Fibroblast of skin of right biceps (primary cell): Measurements from ENCODE around the gene XYLB.

ENCODE experiments used
- DNase-seq: peaks from one replicate; pipeline ENCODE4 v3.0.0-alpha.2; 2013

The XYLB gene

DNA sequence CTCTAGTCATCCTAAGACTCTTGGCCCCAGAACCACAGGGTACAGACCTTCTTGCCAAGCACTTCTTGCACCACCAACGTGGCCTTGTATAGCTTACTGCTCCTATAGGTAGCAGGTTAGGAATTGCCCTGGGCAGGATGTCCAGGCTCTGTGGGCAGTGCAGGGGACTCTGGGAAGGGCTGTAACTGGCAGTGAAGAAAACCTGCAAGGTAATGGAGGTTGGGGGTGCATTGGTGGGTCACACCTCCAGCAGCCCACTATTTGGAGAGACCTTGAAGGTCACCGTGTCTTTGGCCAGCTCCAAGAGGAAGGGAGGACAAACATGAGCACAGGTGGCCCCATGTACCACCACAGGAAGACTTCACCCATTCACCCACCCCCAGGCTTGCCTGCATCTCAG lies 21.3 kb upstream of the XYLB start:
- no peak for DNase-seq

DNA sequence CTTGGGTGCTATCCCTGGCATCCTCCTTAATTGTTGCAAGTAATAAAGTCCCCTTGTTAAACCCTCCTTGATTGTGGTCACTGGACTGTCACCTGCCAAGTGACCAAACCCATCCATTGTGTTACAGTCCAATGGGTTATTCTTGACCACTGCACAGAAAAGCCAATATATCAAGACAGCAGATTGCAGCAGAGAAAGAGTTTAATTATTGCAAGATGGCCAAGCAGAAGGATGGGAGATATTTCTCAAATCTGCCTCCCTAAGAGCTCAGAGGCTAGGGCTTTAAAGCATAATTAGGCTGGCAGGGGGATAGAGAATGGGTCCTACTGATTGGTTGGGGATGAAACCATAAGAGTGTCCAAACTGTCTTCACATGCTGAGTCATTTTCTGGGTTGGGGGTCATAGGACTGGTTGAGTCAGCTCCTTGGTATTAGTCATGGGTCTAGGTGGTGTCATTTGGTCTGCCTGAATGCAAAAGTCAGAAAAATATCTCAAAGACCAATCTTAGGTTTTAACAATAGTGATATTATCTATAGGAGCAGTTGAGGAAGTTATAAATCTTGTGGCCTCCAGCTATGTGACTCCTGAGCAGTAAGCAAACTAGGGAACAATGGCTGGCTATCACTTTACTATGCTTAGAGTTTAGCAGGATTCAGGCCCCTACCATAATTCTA lies 19.1 kb upstream of the XYLB start:
- peak; percentile 79 for DNase-seq

DNA sequence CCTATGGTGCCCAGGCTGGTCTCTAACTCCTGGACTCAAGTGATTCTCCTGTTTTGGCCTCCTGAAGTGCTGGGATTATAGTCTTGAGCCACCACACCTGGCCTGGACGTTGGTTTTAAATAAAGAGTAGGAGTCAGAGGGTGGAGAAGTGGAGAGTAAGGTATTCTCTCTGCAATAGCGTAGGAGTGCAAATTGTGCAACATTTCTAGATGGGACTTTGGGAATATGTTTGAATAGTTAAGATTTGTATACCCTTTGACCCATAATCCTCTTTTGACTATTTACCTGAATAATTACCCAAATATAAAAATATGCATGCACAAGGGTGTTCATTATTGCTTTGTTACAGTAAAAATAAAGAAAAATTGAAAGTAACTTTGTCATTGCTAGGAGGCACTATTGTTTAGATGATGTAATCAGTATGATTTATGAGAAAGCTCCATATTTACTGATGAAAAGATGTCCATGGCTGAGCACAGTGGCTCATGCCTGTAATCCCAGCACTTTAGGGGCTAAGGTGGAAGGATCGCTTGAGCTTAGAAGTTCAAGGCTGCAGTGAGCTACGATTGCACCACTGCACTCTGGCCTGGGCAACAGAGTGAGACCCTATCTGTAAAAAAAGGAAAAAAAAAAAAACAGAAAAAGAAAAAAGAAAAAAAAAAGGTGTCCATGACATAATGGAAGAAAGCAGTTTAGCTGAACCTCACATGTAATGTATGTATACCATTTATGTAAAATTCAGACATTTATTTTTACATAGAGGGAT lies 15.1 kb upstream of the XYLB start:
- DNase-seq: no peak

DNA sequence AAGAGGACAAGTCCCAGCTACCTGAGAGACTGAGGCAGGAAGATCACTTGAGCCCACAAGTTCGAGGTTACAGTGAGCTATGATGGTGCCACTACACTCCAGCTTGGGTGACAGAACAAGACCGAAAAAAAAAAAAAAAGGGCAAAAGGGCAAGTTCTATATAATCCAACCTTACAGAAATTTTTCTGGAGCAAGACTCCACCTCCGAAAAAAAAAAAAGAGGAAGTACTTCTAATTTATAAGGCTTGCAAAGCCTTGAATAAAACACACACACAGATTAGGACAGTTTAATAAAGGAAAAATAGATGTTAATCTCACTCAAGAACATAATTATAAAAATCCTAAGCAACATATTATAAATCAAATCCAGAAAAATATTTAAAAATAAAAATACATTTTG lies 14.4 kb upstream of the XYLB start:
- DNase-seq: no peak

DNA sequence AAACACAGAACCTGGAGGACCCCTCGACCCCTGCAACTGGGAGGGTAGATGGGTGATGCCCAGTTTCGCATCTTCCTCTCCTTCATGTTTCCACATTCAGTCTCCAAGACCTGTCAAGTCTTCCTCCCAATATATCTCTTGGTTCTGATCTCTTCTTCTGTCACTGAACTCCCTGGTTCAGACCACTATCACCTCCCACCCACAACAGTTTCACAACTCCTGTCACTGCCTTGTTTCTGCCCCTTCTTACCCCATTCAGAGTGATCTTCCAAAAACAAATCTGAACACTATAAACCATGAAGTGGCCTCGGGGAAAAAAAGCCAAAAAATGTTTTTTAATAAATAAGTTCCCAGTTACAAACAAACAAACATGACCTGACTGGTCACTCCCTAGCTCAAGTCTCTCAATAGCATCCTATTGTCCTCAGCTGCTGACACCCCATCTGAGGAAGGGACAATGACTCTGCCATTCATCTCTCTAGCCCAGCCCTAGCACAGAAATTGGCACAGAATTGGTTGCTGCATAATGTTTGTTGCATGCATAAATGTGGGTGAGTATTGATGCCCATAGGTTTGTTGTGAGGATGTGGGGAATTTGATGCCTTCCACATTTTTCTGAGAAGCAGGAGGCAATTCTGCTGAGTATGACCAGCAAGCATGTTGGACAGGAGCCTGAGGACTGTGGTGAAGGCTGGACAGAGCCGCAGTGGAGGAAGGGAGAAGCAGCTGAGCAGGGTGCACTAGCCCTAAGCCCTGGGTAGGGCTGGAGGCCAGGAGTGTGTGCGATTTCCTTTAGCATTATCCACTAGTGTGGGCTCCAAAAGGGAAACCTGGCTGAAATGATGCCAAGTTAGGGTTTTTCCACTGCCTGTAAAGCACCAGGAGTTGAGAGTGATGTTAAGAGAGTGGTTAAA lies 12.2 kb upstream of the XYLB start:
- peak; percentile 55 for DNase-seq

DNA sequence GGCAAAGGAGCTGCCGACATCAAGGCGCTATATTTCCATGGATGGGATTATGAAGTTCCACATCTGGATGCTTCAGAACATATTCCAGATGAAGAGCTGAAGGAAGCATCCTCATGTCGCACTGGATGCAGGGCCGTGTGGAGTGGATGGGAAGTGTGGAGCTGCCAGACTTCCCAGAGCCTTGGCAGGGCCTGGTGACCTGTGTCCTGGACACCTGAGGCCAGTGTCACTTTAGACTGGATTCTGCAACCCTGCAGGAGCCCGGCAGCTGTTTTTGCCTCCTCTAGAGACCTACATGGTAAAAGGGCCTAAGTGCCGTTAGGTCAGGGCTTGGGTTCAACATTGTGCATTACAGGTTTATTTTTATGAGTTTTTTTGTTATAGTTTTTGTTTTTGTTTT lies 11.3 kb upstream of the XYLB start:
- no peak for DNase-seq

DNA sequence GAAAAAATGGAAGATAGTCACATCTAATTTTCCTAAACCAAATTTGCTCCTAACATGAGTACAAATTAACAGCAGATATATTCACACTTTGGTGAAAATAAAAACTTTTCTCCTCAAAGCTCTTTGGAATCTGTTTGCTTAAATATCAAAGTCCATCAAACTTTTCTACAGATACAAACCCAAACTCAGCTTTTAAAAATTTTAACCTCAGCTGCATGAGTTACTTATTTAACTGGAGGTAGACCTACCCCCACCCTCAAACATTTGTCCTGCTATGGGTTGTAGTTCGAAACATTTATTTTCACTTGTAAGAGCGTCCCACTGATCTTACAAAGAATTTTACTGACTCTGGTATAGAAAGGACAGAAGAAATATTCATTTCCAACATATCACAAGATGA lies 8.9 kb upstream of the XYLB start:
- no peak for DNase-seq

DNA sequence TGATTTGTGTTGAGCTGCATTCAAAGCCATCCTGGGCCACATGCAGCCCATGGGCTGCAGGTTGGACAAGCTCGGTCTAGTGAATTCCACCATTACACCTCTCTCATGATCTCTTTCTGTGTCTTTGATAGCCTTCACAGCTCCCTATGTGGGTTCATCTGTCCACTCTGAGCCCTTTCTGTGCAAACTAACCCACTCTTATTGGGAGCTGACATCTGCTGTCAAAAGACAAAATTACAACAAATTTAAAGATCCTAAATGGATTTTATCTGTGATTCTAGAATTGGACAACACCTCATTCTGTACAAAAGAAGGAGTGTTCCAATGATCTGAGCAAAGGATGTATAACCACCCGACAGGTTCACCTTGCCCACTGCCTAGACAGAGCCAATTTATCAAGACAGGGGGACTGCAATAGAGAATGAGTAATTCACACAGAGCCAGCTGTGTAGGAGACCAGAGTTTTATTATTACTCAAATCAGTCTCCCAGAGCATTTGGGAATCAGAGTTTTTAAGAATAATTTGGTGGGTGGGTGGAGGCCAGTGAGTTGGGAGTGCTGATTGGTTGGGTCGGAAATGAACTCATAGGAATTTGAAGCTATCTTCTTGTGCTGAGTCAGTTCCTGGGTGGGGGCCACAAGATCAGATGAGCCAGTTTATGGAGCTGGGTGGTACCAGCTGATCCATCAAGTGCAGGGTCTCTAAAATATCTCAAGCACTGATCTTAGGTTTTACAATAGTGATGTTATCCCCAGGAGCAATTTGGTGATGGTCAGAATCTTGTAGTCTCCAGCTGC lies 2.6 kb upstream of the XYLB start:
- peak; percentile 5 for DNase-seq

DNA sequence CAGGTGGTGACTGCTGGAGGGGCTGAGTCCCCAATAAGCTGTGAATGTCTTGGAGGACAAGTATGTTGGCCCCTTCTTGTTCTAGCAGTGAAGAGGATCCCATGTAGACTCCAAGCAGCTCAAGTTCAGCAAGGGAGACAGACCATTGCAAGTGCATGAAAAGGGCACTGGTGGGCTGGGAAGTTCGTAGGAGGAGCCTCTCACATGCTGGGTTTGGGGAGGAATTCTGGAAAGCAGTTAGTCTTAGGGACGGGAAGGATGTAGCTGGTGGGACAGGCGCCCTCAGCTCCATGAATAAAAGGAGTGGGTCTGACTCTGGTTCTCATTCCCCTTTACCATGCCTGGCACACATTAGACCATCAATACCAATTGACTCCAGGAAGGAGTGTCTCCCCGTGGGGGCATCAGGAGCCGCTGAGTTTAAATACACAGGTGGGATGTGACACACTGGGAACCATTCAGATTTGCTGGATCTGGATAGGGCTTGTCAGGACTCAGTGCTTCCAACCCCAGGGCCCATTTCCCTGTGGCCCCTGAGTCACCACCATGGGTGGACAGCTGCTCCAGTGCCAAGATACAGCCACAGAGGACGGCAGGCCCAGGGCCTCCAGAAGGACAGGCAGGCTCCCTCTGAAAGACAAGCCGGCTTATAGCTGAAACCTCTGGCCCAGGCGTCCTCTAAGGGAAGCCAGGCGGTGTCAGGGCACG lies 552 bp upstream of the XYLB start:
- DNase-seq: no peak

DNA sequence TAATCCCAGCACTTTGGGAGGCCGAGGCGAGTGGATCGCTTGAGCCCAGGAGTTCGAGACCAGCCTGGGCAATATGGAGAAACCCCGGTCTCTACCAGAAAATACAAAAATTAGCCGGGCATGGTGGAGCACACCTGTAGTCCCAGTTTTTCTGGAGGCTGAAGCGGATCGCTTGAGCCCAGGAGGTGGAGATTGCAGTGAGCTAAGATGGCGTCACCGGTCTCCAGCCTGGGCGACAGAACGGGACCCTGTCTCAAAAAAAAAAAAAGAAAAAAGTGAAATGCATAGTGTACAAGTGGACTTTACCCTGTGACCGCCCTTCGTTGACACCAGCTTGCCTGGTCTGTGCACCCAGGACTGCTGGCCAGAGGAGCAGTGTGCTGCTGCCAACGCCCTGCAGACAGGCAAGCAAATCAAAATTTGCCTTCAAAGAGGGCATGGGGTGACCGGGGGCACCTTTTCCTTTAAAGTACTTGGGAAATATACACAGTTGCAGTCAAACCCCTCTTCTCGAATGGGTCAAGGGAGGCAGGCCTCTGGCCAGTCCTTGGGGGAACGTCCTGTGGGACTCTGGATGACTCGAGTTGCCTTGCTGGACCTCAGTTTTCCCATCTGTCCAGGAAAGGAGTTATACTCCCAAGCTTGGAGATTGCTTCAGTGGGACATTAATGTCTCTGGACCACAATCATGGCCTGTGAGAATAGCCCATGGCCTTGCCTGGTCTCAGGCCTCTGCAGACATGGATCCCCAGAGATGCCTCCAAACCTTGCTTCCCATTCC lies 1.0 kb downstream of the XYLB start:
- DNase-seq: no peak

DNA sequence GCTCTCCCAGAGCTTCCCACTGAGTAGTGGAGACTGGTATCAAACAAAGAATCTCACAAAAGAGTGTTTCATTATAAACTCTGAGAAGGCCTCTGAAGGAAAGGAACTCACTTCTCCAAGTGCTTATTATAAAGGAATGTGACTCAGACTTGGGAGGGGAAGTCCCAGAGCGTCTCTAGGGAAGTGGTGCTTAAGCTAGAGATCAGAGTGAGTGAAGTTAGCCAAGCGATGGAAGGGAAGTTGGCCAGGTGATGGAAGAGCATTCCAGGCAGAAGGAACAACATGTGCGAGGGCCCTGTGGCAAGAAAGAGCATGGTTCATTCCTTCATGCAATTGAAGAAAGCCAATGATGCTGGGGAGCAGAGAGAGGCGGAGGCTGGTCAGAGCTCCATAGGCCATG lies 2.3 kb downstream of the XYLB start:
- DNase-seq: peak; percentile 60

DNA sequence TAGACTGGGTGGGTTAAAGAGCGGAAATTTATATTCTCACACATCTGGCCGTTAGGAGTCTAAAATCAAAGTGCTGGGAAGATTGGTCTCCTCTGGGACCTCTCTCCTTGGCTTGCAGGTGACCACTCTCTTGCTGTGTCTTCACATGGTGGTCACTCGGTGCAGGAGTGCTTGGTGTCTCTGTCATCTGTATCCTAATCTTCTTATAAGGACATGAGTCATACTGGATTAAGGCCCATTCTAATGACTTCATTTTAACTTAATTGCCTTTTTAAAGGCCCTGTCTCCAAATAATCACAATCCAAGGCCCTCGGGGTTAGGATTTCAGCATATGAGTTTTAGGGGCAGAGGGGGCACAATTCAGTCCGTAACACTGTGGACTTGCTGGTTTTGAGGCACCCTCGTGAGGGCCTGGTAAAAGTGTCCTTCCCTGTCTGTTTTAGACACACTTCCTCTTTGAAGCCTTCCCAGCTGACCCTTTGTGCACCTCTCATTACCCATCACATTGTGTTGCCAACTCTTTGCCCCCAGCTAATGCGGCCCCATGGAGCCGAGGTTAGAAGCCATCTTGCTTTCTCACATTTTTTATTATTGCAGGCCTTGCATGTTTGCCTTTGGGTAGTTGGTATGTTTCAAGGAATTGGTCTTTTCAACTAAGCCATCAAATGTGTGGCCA lies 3.2 kb downstream of the XYLB start:
- DNase-seq: peak; percentile 53

DNA sequence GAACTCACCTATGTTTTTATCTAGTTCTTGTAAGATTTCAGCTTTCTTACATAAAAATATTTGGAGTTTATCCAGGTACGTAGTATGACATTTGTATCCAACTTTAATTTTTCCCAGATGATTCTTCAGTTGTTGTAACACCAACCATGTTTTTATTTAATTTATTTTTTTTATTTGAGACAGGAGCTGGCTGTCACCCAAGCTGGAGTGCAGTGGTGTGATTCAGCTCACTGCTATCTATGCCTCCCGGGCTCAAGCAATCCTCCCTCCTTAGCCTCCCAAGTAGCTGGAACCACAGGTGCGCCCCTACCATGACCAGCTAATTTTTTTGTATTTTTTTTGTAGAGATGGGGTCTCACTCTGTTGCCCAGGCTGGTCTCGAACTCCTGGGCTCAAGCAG lies 6.6 kb downstream of the XYLB start:
- peak; percentile 68 for DNase-seq

DNA sequence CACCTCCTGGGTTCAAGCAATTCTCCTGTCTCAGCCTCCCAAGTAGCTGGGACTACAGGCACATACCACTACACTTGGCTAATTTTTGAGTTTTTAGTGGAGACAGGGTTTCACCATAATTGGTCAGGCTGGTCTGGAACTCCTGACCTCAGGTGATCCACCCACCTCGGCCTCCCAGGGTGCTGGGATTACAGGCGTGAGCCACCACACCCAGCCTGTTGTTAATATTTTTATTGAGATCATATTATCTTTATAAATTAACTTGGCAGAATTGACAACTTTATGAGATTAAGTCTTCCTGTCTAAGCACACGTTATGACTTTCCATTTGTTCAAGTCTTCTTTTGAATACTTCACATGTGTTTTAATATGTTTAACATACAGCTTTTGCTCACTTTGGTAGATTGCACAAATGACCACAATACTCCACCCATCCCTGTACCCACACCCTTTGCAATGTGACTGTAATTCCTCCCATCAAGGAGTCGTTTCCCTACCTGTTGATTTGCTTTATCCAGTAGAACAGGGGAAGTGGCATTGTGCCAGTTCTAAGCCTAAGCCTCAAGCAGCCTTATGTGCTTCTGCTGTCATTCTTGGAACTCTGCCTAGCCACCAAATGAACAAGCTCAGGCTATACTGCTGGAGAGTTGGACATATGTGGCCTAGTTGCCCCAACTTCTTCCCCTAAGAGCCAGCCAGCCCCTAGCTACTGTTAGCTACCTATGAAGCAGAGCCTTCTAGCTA lies 8.2 kb downstream of the XYLB start:
- peak; percentile 68 for DNase-seq

DNA sequence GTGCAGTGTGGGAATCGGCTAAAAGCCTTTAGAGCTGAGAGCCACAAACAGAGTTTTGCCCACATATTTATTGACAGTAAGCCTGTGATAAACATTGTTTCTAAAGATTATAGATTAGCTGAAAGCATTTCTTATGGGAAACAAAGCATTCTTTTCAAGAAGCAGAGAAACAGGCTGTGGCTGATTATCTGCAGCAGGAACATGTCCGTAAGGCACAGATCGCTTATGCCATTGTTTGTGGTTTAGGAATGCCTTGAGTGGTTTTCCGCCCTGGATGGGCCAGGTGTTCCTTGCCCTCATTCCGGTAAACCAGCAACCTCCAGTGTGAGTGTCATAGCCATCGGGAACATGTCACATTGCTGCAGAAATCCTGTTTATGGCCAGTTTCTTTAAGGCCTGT lies 12.5 kb downstream of the XYLB start:
- DNase-seq: no peak

DNA sequence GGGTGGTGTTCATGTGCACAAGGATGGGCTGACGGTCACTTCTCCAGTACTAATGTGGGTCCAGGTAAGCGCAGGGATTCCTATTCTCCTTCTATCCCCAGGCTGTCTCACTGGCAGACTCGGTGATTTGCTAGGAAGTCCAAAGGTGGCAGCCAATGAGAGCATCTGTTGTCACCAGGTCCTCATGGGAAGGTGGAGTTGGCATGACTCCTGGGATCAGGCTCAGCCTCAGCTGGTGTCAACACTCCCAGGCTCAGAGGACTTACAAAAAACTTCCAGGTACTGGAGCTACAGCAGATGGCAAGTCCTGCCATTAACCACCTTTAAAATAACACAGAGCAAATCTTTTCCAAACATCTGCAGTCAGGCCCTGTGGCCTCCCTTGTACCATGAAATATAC lies 13.8 kb downstream of the XYLB start:
- no peak for DNase-seq

DNA sequence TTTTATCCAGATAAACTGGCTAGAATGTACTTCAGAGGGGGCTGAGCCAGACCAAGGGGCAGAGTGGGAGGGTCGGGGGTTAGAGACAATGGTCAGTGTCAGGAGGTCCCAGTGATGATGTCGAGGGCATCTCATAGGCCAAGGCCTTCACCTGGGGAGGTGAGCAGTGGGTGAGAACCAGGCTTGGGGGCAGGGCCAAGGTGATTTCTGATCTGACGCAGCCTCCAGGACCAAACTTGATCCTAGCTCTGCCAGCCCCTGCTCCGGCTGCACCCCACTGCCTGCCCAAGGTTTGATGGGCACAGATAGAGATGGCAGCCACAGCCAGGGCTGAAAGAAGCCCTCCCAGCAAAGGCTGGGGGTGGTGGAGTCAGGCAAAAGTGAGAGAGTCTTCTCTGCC lies 14.9 kb downstream of the XYLB start:
- no peak for DNase-seq

DNA sequence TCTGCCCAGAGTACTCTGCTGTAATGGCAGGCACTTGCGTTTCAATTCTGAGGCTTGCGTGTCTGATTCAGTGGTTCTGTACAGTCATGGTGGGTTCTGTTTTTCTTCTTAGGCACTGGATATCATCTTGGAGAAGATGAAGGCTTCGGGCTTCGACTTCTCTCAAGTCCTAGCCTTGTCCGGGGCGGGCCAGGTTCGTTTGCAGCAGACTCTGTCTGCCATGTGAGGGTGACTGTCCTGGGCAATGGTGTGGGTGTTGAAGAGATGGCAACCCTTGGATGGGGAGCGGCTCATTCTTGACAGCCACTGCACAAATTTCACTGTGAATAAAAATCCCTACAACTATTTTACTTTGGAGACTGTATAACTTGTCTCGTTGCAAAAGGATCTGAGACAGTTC lies 16.2 kb downstream of the XYLB start:
- DNase-seq: no peak

DNA sequence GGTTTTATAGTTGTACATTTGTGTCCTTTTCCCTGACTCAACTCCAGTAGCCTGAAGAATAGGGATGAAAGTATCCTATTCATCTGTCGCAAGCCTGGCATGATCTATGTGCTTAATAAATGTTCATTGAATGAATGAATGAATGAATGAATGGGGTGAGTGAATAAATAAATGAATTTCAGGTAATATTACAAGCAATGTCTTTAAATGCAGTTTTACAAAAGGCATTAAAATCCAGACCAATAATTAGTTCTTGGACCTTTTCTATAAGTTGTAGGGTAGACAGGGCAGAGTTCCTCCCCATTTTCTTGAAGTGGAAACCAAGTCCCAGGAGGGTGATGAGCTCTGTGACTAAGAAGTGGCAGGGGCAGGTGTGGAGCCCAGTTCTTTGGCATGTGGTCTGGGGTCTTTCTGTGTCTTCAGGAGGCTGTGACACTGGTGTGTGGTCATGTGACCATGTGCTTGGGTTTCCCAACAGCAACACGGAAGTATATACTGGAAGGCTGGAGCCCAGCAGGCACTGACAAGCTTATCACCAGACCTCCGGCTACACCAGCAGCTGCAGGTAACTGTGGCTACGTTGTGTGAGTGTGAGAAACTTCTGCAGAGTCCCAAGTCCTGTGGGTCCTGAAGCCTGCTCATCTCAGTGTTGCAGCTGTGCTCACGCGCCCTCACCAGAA lies 18.3 kb downstream of the XYLB start:
- DNase-seq: no peak
